ENCODE results near the gene LRRC31.

Gene LRRC31

GRCh38 chr3:169861871-169862270, 7.9 kb downstream of the LRRC31 start:
- DNase-seq, result no peak

GRCh38 chr3:169857811-169858210, 11.9 kb downstream of the LRRC31 start:
- DNase-seq, result no peak

- DNase-seq, result no peak
These were observed 14.2 kb downstream of the LRRC31 start for GRCh38 chr3:169855514-169855913.

GRCh38 chr3:169850618-169851017, 19.1 kb downstream of the LRRC31 start:
- no peak for DNase-seq

GRCh38 chr3:169848741-169849140, 21.0 kb downstream of the LRRC31 start:
- DNase-seq, result no peak

- DNase-seq, result no peak
These were observed 21.8 kb downstream of the LRRC31 start for GRCh38 chr3:169847896-169848295.

- no peak for DNase-seq
These were observed 23.1 kb downstream of the LRRC31 start for GRCh38 chr3:169846458-169847193.

GRCh38 chr3:169842960-169843359, 26.8 kb downstream of the LRRC31 start:
- no peak for DNase-seq

- DNase-seq, result no peak
These were observed 28.6 kb downstream of the LRRC31 start for GRCh38 chr3:169841171-169841570.

GRCh38 chr3:169838511-169839030, 31.2 kb downstream of the LRRC31 start:
- DNase-seq, result no peak

- DNase-seq, result no peak
These were observed 32.8 kb downstream of the LRRC31 start for GRCh38 chr3:169836942-169837275.

GRCh38 chr3:169836078-169836941, 33.4 kb downstream of the LRRC31 start:
- DNase-seq, result no peak

- no peak for DNase-seq
These were observed 34.2 kb downstream of the LRRC31 start for GRCh38 chr3:169835533-169835932.

- DNase-seq, result no peak
These were observed 42.0 kb downstream of the LRRC31 start for GRCh38 chr3:169827712-169828111.

GRCh38 chr3:169825316-169825715, 44.4 kb downstream of the LRRC31 start:
- no peak for DNase-seq

- no peak for DNase-seq
These were observed 46.8 kb downstream of the LRRC31 start for GRCh38 chr3:169822983-169823382.

- no peak for DNase-seq
These were observed 47.2 kb downstream of the LRRC31 start for GRCh38 chr3:169822540-169822939.

- no peak for DNase-seq
These were observed 47.6 kb downstream of the LRRC31 start for GRCh38 chr3:169822091-169822490.

- no peak for DNase-seq
These were observed 51.4 kb downstream of the LRRC31 start for GRCh38 chr3:169818316-169818715.

GRCh38 chr3:169815590-169816150, 54.1 kb downstream of the LRRC31 start:
- DNase-seq, result no peak

- peak in 1 of 2 donors; percentile 71 for DNase-seq
These were observed 55.8 kb downstream of the LRRC31 start for GRCh38 chr3:169813757-169814517.

- DNase-seq, result no peak
These were observed 56.5 kb downstream of the LRRC31 start for GRCh38 chr3:169813278-169813677.

All from bone marrow (tissue), 2 donors.